PC-3 (cell line): ENCODE measurements around the gene GMDS. TPM values are rescaled to one million over a fixed set of nuclear protein-coding genes. Genes with fewer than 3 reads are reported as not detected.

ENCODE experiments used
- ATAC-seq: fragments of 200-7000 bp; cut with Tn5 transposase; 2 replicates; pipeline ENCODE4 v1.9.1; 2020; ENCODE audit warnings: mild to moderate bottlenecking, moderate library complexity
- BruUV-seq: library from RNA; stranded (reverse); fragments of 400-500 nt; replicated peaks from 2 replicates; lab custom pipeline; 2021; lab: Mats Ljungman, UMichigan
- CTCF ChIA-PET: fragments of 300-600 bp; sonication (Branson Sonifier 250); formaldehyde crosslinking; loops from one replicate; lab custom pipeline; 2022; ENCODE audit warnings: antibody characterized with exemption; lab: Charles Lee
- POLR2A ChIA-PET: fragments of 300-600 bp; sonication (Branson Sonifier 250); formaldehyde crosslinking; loops from one replicate; lab custom pipeline; 2022; ENCODE audit warnings: antibody characterized with exemption; ENCODE audit not compliant: unreplicated experiment; lab: Charles Lee
- DNase-seq: peaks from one replicate; pipeline ENCODE4 v3.0.0-alpha.2; 2015
- H2AFZ ChIP-seq: fragments of 300-600 bp; sonication (generic); 2 replicates; pipeline ENCODE4 v1.6.0; 2016; ENCODE audit warnings: antibody characterized with exemption, low read length
- H3F3A ChIP-seq: fragments of 300-600 bp; sonication (generic); one replicate; pipeline ENCODE4 v1.6.0; 2017; ENCODE audit warnings: antibody characterized with exemption, low read length, control low read depth, mild to moderate bottlenecking; ENCODE audit not compliant: unreplicated experiment
- H3K27ac ChIP-seq: fragments of 300-600 bp; sonication (generic); 2 replicates; pipeline ENCODE4 v1.5.1; 2016; ENCODE audit warnings: mild to moderate bottlenecking, low read length
- H3K27me3 ChIP-seq: fragments of 300-600 bp; sonication (generic); 2 replicates; pipeline ENCODE4 v1.6.1; 2016; ENCODE audit warnings: low read length, mixed read lengths
- H3K36me3 ChIP-seq: fragments of 300-600 bp; sonication (generic); 2 replicates; pipeline ENCODE4 v1.6.1; 2016; ENCODE audit warnings: low read depth, mixed run types, low read length, mixed read lengths
- H3K4me1 ChIP-seq: fragments of 300-600 bp; sonication (generic); 2 replicates; pipeline ENCODE4 v1.5.1; 2016; ENCODE audit warnings: low read length; ENCODE audit not compliant: insufficient read depth
- H3K4me2 ChIP-seq: fragments of 300-600 bp; sonication (generic); 2 replicates; pipeline ENCODE4 v1.6.0; 2016; ENCODE audit warnings: low read length
- H3K4me3 ChIP-seq: fragments of 300-600 bp; sonication (generic); 2 replicates; pipeline ENCODE4 v1.5.1; 2016; ENCODE audit warnings: mild to moderate bottlenecking, low read length, mixed read lengths
- H3K79me2 ChIP-seq: fragments of 300-600 bp; sonication (generic); 2 replicates; pipeline ENCODE4 v1.6.1; 2017; ENCODE audit warnings: low read length, mixed read lengths
- H3K9ac ChIP-seq: fragments of 300-600 bp; sonication (generic); 2 replicates; pipeline ENCODE4 v1.6.0; 2016; ENCODE audit warnings: mild to moderate bottlenecking, low read length
- H3K9me2 ChIP-seq: fragments of 300-600 bp; sonication (generic); replicated peaks from 2 replicates; pipeline ENCODE4 v1.6.1; 2016; ENCODE audit warnings: mixed run types, low read length, mixed read lengths
- H3K9me3 ChIP-seq: fragments of 300-600 bp; sonication (generic); 2 replicates; pipeline ENCODE4 v1.6.1; 2016; ENCODE audit warnings: low read length, mixed read lengths
- H4K20me1 ChIP-seq: fragments of 300-600 bp; sonication (generic); 2 replicates; pipeline ENCODE4 v1.6.1; 2016; ENCODE audit warnings: low read length, mixed read lengths
- CTCF ChIP-seq: fragments of 300-600 bp; sonication (generic); conservative IDR thresholded peaks from 2 replicates; pipeline ENCODE4 v1.5.1; 2017; ENCODE audit warnings: antibody characterized with exemption, low read depth, mild to moderate bottlenecking, low read length
- EZH2 ChIP-seq: fragments of 300-600 bp; sonication (generic); IDR thresholded peaks from one replicate; pipeline ENCODE4 v1.6.1; 2017; ENCODE audit warnings: antibody characterized with exemption, mild to moderate bottlenecking, low read length; ENCODE audit not compliant: unreplicated experiment
- EZH2phosphoT487 ChIP-seq: fragments of 300-600 bp; sonication (generic); IDR thresholded peaks from 2 replicates; pipeline ENCODE4 v1.6.1; 2018; ENCODE audit warnings: mild to moderate bottlenecking, antibody characterized with exemption, low read length, borderline replicate concordance
- intact Hi-C: fragments of 100-400 bp; cut with micrococcal nuclease; formaldehyde crosslinking; loops from 2 replicates; pipeline ENCODE4 v1.9.0; 2023
- total RNA-seq: library from RNA; depleted of rRNA; stranded (reverse); fragments of >200 nt; gene quantifications from 2 replicates; pipeline ENCODE4 v1.2.3, GENCODE V29; 2014

The GMDS gene
- total RNA-seq, 1 experiment from 2014 or later, result 18.3 TPM

DNA sequence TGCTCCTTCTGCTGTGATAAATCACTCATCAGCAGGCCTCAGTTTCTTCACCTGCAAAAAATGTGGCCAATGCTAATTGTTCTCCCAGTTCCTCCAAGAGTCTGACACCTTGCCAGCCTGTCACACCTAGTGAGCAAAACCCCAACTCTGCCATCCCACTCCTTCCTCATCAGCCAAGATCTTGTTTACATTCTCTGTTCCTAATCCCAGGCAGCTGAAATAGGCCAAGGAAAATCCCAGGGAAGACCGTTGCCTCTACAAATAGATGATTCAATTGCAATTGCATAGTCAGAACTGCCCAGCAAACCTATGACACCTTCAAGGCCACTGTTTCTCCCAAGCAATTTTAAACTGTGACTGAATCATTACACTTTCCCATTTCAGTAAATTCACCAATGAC, 78.7 kb downstream of the GMDS start:
- ATAC-seq (peak; percentile 24; the same call in 1 of the 2 replicates), DNase-seq (peak; percentile 20)
- TF ChIP-seq CTCF, result no peak
- intact Hi-C loops, result loop anchor here (10.0 kb wide), 1 partner anchor 52 kb away; no protein-coding TSS in a partner anchor
- POLR2A ChIA-PET, result no interaction called here
- Histone ChIP-seq H3K27me3 (no peaks in the 10 kb centered on the region), H3K79me2 (peaks cover 61% of the 10 kb centered on the region), H3K9me3 (no peaks in the 10 kb centered on the region), H3K4me3 (no peak overlapping the region), H4K20me1 (no peaks in the 10 kb centered on the region), H3K27ac (no peak overlapping the region), H3K9me2 (no peaks in the 10 kb centered on the region), H3K36me3 (no peaks in the 10 kb centered on the region), H3K4me1 (peaks cover 15% of the 10 kb centered on the region), H3F3A (no peaks in the 10 kb centered on the region), H2AFZ (no peak overlapping the region), H3K9ac (no peak overlapping the region), H3K4me2 (no peak overlapping the region)
- CTCF ChIA-PET, result no interaction called here
- no TSS peak for BruUV-seq

DNA sequence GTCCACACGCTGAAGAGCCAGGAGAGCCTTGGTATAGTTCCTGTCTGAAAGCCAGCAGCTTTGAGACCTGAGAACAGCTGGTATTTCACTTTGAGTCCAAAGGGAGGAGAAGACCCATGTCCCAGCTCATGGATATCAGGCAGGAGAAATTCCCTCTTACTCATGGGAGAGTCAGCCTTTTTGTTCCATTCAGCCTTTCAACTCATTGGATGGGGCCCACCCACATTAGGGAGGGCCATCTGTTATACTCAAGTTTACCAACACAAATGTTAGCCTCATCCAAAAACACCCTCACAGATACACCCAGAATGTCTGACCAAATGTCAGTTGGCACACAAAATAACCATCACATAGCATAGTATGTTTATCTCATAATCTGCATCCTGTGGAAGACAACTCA, 80.1 kb downstream of the GMDS start:
- H3K9me3 ChIP-seq, result no peaks in the 10 kb centered on the region
- ChIA-PET CTCF (no interaction called here), POLR2A (no interaction called here)
- H3K27me3 ChIP-seq, result no peaks in the 10 kb centered on the region
- no peaks in the 10 kb centered on the region for H4K20me1 ChIP-seq
- no TSS peak for BruUV-seq
- no peak overlapping the region for H3K9ac ChIP-seq
- no peak overlapping the region for H3K4me2 ChIP-seq
- DNase-seq (no peak), ATAC-seq (no peak)
- no peak overlapping the region for H3K27ac ChIP-seq
- no peak overlapping the region for H3K4me3 ChIP-seq
- intact Hi-C loops, result loop anchor here (10.0 kb wide), 1 partner anchor 50 kb away; no protein-coding TSS in a partner anchor
- H3K4me1 ChIP-seq, result peaks cover 22% of the 10 kb centered on the region
- no peak overlapping the region for H2AFZ ChIP-seq
- no peaks in the 10 kb centered on the region for H3K9me2 ChIP-seq
- H3F3A ChIP-seq, result no peaks in the 10 kb centered on the region
- TF ChIP-seq EZH2, result no peak
- TF ChIP-seq CTCF, result no peak
- TF ChIP-seq EZH2phosphoT487, result no peak
- peaks cover 68% of the 10 kb centered on the region for H3K79me2 ChIP-seq
- no peaks in the 10 kb centered on the region for H3K36me3 ChIP-seq

- H3K27me3 ChIP-seq, result no peaks in the 10 kb centered on the region
- H3F3A ChIP-seq, result no peaks in the 10 kb centered on the region
- intact Hi-C loops, result loop anchor here (5.0 to 10.0 kb wide), 2 partner anchors 33 to 50 kb away; no protein-coding TSS in a partner anchor
- ChIA-PET POLR2A (no interaction called here), CTCF (no interaction called here)
- no TSS peak for BruUV-seq
- H2AFZ ChIP-seq, result no peak overlapping the region
- TF ChIP-seq EZH2 (no peak), EZH2phosphoT487 (no peak), CTCF (no peak)
- H3K79me2 ChIP-seq, result peaks cover 76% of the 10 kb centered on the region
- H3K4me1 ChIP-seq, result peaks cover 22% of the 10 kb centered on the region
- no peaks in the 10 kb centered on the region for H4K20me1 ChIP-seq
- no peak overlapping the region for H3K4me2 ChIP-seq
- H3K36me3 ChIP-seq, result no peaks in the 10 kb centered on the region
- DNase-seq (no peak), ATAC-seq (no peak)
- no peak overlapping the region for H3K4me3 ChIP-seq
- no peaks in the 10 kb centered on the region for H3K9me2 ChIP-seq
- no peak overlapping the region for H3K27ac ChIP-seq
- H3K9me3 ChIP-seq, result no peaks in the 10 kb centered on the region
- H3K9ac ChIP-seq, result no peak overlapping the region
These were observed 80.9 kb downstream of the GMDS start for GRCh38 chr6:2164481-2164880.
